Ovary (tissue), 3 donors: ENCODE measurements around the gene PDK2.

Experiments
- CTCF ChIP-seq, 3 donors: fragments of 450-650 bp in 2 of 3; fragments of 200-600 bp in 1 of 3; IDR thresholded peaks; one replicate each; pipeline versions ENCODE4 v1.5.1 to v1.8.0; 2016 to 2022; ENCODE audit warnings: antibody characterized with exemption in 3 of 3, mild to moderate bottlenecking in 1 of 3
- EP300 ChIP-seq: sonication (generic); formaldehyde crosslinking; IDR thresholded peaks from one replicate; pipeline ENCODE4 v1.6.1; 2017; ENCODE audit warnings: antibody characterized with exemption
- POLR2A ChIP-seq: fragments of 450-650 bp; IDR thresholded peaks from one replicate; pipeline ENCODE4 v1.6.1; 2017; ENCODE audit warnings: antibody characterized with exemption, mild to moderate bottlenecking, moderate library complexity
- donor health status: DM: no; HTN: no; CAD: no.

DNA sequence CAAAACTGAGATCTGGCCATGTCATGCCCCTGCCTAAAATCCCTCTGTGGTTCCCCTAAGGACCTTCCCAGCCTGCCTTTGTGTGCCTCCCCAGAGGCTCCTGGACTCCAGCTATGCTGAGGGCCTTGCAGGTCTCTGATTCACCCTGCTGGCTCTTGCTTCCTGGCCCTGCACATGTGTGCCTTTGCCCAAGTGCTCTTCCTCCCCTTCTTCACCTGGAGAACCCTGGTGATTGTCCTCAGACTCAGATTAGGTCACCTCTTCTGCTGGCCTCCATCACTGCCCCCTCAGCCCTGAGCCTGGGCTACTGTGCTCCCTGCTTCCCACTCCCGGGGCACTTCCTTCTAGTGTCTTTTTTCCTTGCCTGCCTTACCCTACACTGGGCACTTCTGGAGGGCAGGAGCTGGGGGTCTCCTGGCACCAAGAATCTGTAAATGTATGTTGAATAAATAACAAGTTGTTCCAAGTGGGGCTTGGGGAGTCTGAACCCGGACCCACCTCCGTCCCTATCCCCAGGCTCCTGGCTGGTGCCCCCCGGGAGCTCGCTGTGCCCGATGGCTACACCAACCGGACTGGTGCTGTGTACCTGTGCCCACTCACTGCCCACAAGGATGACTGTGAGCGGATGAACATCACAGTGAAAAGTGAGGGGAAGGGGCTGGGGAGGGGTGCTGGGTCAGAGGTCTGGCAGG lies 31.4 kb upstream of the PDK2 start:
- TF ChIP-seq POLR2A (no peak), CTCF (IDR thresholded peaks at IDR 0.05) (no peak), EP300 (no peak)
